OCI-LY3 (cell line): ENCODE results near the gene ADAD2.

Experiments used
- EZH2phosphoT487 ChIP-seq: fragments of 200-600 bp; shearing (Covaris generic); IDR thresholded peaks from 2 replicates; pipeline ENCODE4 v1.6.1; 2018; ENCODE audit warnings: antibody characterized with exemption, mixed run types, low read depth
- TF ChIP-seq, protein P1 (sequence below): fragments of 200-600, 300-600 bp; sonication (generic); IDR thresholded peaks from 2 replicates; pipeline ENCODE4 v1.5.1; 2014; ENCODE audit warnings: antibody characterized with exemption, low read length, low read depth

DNA sequence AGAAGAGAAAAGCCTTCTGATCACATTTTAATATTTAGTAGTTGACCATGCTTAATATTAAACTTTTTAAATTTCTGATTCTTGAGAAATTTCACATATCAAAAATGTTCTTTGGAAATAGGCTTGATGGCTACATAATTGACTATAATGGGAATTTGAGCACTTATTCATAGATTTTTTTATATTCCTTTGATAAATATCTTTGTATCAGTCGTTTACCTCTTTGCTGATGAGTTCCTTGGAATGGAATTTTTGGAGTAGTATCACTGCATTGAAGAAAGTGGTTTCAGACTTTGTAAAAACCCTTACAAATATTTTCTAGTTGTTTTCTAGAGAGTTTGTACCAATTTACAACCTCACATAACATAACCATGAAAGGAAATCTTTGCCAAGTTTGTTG is 31.2 kb upstream of the ADAD2 start:
- TF ChIP-seq, protein P1, sequence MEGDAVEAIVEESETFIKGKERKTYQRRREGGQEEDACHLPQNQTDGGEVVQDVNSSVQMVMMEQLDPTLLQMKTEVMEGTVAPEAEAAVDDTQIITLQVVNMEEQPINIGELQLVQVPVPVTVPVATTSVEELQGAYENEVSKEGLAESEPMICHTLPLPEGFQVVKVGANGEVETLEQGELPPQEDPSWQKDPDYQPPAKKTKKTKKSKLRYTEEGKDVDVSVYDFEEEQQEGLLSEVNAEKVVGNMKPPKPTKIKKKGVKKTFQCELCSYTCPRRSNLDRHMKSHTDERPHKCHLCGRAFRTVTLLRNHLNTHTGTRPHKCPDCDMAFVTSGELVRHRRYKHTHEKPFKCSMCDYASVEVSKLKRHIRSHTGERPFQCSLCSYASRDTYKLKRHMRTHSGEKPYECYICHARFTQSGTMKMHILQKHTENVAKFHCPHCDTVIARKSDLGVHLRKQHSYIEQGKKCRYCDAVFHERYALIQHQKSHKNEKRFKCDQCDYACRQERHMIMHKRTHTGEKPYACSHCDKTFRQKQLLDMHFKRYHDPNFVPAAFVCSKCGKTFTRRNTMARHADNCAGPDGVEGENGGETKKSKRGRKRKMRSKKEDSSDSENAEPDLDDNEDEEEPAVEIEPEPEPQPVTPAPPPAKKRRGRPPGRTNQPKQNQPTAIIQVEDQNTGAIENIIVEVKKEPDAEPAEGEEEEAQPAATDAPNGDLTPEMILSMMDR = no peak
- TF ChIP-seq EZH2phosphoT487 = no peak
